HG03457 (cell line): Measurements from ENCODE around the gene TRIP4.
"Not testable (repeated sequence)": the region's sequence is repeated elsewhere in the genome, so short reads cannot be mapped to it uniquely, and the experiment has no call there.

Experiments used
- ATAC-seq: cut with Tn5 transposase; IDR thresholded peaks from one replicate; pipeline ENCODE4 v1.9.1; 2021; ENCODE audit warnings: moderate number of reproducible peaks; ENCODE audit not compliant: unreplicated experiment

The TRIP4 gene

GRCh38 chr15:64381000-64381751 lies 6.5 kb upstream of the TRIP4 start, which contains the start of gene PCLAF:
PCLAF (minus strand) TSS chr15:64381441; CDS start chr15:64381371, 70 bp downstream.
- peak; percentile 88 for ATAC-seq

DNA sequence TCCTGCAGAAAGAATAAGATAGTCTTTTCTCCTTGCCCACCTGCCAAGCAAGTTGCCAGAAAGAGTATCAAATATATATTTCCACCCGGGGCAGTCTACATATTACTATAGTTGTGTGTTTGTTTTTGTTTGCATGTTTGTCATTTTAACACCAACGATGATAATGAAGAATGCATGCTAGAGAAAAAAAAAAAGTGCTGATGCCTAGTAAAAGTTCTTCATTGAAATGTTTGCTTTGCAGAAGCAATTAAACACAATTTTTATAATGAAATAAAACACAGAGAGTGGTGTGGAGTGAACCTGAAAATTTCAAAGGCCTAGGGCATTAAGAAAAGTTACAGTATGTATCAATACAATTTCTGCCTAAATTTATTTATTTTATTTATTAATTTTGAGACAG lies 3.9 kb upstream of the TRIP4 start:
- no peak for ATAC-seq

- no peak for ATAC-seq
Measured at GRCh38 chr15:64386291-64386690, 1.3 kb upstream of the TRIP4 start.

GRCh38 chr15:64389036-64389435 lies 1.4 kb downstream of the TRIP4 start:
- no peak for ATAC-seq

GRCh38 chr15:64392471-64392870 lies 4.8 kb downstream of the TRIP4 start:
- ATAC-seq: not testable (repeated sequence)

DNA sequence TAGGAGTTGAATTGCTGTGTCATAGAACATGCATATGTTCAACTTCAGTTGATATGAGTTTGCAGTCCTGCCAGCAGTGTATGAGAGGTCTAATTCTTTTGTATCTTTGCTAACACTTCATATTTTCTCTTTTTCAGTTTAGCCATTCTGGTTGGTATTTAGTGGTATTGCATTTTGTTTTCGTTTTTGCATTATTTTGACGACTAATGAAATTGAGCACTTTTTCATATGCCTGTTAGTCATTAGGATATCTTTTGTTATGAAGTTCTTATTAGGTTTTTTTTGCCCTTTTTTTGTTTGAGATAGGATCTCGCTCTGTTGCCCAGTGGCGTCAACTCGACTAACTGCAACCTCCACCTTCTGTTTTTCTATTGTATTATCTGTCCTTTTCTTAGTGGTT lies 9.2 kb downstream of the TRIP4 start:
- ATAC-seq: no peak

DNA sequence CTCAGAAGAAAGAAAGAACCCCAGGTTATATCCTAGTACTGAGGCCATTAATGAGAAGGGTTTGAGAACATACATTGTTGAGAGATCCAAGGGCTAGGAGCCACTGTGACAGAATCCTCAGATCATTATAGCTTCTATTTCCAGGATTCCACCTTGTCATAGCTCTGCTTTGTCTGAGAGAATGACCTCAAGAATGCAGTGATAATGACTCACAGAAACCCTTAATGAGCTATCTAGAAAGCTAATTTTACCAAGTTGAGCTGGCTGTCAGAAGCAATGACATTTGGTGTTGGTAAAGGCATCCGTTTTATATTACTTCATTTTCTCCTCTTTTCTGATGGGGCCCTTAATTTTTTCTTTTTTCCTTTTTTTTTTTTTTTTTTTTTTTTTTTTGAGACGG lies 10.9 kb downstream of the TRIP4 start:
- no peak for ATAC-seq

DNA sequence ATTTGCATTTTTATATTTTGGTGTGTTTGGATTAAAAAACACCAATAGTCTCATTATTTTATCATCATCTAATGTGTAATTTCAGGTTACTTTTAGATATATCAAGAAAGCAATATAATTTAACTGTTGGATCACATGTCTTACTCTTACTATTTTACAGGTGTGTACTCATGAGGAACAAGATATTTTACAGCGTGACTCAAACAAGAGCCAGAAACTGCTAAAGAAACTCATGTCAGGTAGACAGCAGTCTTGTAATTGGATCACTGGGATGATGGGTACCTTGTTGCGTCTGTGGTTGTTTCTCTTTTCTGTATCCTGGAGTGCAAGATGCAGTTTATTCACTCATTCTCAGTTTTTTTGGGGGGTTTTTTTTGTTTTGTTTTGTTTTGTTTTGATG lies 12.9 kb downstream of the TRIP4 start:
- ATAC-seq: no peak

DNA sequence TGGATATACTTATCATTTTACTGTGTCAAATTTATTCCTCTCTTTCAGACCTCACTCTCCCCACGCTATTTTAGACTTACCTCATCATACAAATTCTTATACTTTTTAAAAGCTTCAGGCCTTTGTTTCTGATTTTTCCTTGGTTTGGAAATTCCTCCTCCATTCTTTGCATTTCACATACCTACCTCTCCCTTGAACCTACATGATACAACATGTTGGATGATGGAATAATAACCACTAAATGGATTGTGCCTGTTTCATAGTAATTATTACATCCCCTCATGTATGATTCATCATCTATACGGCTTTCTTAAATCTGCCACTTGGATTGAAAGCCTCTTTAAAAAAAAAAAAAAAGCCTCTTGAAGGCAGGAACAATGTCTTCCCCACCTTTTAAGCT lies 24.6 kb downstream of the TRIP4 start:
- ATAC-seq: no peak

- no peak for ATAC-seq
Measured at GRCh38 chr15:64422697-64423096, 35.1 kb downstream of the TRIP4 start.

GRCh38 chr15:64423970-64424369 lies 36.3 kb downstream of the TRIP4 start:
- no peak for ATAC-seq

GRCh38 chr15:64425221-64425620 lies 37.6 kb downstream of the TRIP4 start:
- no peak for ATAC-seq

DNA sequence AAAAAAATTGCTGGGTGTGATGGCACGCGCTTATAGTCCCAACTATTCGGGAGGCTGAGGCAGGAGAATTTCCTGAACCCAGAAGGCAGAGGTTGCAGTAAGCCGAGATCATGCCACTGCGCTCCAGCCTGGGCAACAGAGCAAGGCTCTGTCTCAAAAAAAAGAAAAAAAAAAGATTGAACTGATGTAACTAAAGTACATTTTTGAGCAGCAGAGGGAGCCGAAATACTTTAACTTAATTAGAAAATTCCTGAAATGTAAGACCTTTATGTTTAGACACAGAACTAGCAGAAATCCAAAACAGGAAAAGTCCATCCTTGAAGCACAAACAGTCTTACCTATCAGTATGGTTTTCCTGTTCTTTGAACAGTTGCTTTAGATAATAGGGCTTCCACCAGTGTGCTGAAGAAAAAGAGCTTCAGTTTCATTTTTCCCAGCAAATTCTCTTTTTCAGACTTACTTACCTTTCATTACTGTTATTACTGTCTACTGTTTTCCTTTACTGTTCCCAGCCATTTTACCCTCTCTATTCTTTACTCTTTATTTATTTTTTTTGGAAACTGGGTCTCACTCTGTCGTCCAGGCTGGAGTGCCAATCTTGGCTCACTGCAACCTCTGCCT lies 39.3 kb downstream of the TRIP4 start:
- no peak for ATAC-seq

DNA sequence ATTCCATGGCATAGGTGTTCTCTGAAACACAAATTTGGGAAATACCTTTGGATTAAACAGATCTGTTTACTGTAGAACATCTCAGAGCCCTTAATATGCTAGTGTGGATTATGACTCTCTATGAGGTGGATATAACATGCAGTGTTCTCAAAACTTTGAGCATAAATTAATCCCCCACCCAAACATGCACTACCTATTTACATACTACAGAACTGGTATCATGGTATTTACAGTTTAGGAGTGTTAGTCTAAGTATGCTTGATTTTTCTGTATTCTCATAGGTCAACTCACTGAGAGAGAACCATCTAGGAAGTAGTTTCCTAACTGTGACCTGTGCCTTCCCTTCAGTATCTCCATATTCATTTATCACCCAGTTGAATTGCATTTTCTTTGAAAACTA lies 41.8 kb downstream of the TRIP4 start:
- no peak for ATAC-seq

DNA sequence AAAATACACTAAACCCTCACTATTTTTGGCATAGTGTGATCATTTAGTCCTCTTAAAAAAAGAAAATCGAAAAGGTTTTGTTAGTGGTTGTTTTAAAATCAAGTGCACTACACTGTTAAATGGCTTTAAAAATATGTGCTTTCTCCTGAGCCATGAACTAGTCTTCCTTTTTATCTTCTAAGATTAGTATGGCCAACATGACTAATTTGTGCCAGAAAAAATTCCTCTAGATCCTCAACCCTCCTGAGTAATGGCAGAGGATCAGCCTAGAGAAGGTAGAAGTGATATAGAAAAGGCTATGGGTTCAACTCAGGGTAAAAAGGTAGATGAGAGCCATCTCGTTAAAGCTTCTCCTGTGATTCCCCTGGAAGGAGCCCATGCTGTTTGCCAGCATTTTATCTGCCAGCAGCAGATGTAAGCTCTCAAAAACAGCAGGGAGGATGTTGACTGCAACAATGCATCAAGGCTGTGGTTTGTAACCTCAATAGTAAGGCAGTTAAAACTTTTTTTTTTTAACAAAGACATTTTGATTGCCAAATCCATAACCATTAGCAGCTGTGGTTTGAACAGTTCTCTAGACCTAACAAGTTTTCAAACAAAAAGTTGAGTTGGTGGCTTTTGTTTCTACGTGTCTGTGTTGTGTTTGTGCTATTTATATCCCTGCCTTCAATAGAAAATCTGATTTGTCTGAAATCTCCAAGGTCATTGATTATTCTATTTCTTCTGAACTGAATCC lies 42.5 kb downstream of the TRIP4 start:
- ATAC-seq: no peak

DNA sequence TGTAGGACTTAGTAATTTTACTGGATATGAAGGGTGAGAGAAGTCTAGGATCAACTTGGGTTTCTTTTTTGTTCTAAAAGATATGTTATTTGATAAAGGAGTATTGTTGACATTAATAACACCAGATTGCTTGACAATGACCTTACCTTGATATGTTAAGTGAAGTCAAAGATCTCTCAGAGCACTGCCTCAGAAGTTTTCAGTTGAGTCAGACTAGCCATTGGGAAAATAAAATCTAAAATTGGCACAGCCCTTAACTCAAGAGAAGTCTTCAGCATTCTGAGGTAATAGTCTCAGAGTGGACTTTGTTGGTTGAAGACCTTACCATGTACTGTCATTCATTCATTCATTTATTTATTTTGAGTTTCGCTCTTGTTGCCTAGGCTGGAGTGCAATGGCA lies 50.3 kb downstream of the TRIP4 start:
- ATAC-seq: no peak

- no peak for ATAC-seq
Measured at GRCh38 chr15:64438653-64439447, 51.2 kb downstream of the TRIP4 start.

DNA sequence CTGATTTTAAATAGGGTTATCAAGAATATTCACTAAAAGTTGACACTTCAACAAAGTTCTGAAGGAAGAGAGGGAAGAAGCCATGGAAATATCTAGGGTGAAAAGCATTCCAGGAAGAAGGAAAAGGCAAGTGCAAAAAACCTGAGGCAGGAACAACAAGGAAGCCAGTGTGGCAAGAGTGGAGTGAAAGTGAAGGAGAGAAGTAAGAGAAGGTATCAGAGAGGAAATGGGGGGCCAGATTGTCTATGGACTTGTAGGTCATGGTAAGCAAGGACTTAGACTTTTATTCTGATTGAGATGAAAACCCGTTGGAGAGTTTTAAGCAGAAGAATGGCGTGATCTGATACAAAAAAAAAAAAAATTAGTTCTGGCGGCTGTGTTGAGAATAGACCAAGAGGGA lies 54.2 kb downstream of the TRIP4 start:
- no peak for ATAC-seq

DNA sequence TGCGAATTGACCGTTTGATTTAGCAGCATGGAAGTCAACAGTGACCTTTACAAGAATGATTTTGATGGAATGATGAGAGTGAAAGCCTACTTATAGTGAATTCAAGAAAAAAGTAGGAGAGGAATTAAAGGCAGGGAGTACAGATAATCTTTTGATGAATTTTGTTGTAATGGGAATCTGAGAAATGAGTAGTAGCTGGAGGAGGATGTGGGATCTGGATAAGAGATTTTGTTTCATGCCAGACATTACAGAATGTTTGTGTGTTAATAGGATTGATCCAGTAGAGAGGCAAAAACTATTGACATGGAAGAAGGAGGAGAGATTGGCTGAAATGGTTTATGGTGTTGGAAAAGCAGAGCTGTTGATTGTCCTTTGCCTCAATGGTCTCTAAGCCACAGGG lies 55.4 kb downstream of the TRIP4 start:
- ATAC-seq: no peak

DNA sequence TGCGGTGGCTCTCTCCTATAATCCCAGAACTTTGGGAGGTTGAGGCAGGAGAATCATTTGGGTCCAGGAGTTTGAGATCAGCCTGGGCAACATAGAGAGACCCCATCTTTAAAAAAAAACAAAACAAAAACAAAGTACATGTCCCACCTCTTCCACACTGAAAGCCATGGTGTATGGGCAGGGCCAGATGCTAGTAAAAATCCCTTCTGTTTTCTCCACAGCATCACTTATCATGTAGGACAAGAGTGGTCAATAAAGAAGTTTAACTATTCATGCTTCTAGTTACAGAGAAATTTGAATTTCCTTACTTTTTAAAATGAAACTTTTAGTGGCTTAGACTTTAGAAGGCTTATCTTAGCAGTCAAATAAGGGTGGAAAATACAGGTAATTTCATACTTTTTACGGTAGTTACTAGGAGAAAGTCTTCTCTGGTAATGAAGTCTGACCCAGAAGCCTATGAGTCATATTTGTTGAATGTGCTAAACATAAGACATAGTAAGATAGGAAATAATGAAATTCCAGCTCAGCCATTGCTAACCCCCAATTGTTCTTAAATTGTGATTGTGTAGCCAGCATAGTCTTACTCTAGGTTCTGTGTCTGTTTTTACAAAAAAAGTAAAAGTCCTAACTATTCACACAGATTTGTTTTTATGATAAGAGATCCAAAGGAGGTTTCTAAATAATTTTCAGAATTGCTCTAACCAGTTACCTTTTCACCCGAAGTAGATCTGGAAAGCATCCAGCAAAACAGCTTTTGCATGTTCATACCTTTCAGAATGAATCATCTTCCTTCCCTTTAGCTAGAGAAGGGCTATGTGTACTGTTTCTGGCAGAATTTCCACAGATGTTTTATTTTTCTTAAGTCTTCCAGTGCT lies 56.3 kb downstream of the TRIP4 start:
- ATAC-seq: no peak
